Inflammatory macrophage treated with lipopolysaccharide for 4 hours (primary cell): ENCODE results near the gene RYR1.
A peak's percentile ranks its signal among the peaks of the same experiment; 100 is the strongest.
"Not testable (repeated sequence)": the region's sequence is repeated elsewhere in the genome, so short reads cannot be mapped to it uniquely, and the experiment has no call there.

ENCODE experiments used
- DNase-seq: peaks from one replicate; pipeline ENCODE4 v3.0.0-alpha.2; 2020

The RYR1 gene

DNA sequence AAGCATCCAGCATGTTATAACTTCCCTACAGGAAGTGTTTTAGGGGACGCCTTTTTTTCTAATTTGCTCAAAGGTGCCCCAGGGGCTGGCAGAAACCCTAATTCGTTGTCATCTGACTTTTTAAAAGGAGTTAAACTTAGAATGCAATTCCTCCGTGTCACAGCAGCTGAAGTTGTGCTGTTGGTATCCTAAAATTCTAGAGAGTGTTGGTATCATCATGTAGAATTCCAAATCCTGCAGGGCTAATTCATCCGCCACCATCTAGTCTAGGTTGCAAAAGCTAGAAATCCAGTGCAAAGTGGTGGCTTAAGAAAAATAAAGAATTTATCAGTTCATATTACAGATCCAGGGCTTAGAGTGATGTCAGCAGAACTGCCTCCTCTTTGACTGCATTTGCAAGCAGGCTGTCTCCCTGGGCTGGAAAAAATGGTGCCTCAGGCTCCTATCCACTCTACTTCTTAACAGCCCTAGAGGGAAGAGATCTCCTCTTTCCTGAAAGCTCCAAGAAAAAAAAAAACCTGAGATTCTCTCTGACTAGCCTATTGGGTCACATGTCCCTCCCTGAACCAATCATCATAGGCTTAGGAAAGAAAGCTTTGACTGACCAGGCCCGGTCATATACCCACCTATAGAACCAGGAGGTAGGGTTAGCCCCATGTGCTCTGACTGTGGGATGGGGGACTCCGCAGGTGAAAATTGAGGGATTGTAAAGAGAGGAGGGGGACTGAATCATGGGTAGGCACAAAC, 111.3 kb downstream of the RYR1 start:
- peak; percentile 78 for DNase-seq

DNA sequence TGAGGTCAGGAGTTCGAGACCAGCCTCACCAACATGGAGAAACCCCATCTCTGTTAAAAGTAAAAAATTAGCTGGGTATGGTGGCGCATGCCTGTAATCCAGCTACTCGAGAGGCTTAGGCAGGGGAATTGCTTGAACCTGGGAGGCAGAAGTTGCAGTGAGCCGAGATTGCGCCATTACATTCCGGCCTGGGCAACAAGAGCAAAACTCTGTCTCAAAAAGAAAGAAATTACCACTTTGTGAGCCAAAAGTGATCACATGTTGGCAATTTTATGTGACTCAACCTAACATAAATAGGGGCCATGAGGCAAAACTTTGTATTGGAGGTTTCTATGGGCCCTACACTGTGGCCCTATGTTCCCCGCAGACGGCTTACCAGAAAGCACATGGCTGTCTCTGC, 112.1 kb downstream of the RYR1 start:
- DNase-seq = peak; percentile 19

DNA sequence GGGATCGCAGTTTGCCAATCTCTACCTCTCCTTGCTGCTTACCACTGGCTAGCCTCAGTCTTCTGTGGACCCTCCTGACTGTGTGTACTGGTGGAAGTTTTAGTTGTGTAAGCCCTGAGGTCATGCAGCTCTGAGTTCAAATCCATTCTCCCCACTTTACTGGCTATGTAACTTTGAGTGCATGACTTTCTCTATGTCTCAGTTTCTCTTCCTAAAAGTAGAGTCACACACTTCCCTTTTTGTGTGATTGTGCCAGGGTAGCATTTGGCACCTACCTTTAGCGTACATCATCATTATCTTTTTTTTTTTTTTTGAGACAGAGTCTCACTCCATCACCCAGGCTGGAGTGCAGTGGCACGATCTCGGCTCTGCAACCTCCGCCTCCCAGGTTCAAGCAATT, 113.9 kb downstream of the RYR1 start:
- DNase-seq = peak; percentile 73

DNA sequence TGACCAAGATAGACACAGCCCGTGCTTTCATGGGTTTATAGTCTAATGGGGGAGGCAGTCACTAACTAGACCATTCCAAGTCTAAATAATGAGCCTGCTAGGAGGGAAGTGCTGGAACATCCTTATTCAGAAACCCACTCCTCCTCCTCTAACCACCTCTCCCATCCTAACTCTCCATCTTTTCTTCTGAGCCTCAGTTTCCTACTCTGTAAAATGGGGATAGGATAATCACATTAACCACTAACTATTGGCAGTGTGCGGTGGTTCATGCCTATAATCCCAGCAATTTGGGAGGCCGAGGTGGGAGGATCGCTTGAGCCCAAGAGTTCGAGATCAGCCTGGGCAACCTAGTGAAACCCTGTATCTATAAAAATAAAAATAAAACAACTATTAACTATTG, 115.6 kb downstream of the RYR1 start:
- DNase-seq = no peak

DNA sequence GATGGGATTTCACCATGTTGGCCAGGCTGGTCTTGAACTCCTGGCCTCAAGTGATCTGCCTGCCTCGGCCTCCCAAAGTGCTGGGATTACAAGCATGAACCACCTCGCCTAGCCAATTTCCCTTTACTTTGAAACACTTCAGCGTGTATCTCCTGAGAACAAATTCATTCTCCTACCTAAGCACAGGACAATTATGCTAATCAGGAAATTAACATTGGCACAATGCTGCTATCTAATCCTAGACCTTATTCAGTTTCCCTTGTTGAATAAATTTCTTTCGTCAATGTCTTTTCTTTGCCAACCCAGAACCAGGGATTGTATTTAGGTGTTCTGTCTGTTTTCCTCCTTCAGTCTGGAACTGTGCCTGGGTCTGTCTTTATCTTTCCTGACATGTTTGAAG, 116.5 kb downstream of the RYR1 start:
- no peak for DNase-seq

DNA sequence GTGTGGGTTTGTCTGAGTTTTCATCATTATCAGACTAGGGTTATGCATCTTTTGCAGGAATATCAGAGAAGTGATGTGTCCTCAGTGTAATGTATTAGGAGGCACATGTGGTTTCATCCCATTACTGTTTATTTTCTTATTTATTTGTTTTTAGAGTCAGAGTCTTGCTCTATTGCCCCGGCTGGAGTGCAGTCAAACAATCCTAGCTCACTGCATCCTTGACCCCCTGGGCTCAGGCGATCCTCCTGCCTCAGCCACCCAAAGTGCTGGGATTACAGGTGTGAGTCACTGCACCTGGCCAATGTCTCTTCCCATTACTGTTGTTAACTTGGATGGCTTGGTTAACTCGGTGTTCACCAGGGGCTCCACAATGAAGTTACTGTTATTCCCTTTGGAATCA, 116.9 kb downstream of the RYR1 start:
- no peak for DNase-seq

DNA sequence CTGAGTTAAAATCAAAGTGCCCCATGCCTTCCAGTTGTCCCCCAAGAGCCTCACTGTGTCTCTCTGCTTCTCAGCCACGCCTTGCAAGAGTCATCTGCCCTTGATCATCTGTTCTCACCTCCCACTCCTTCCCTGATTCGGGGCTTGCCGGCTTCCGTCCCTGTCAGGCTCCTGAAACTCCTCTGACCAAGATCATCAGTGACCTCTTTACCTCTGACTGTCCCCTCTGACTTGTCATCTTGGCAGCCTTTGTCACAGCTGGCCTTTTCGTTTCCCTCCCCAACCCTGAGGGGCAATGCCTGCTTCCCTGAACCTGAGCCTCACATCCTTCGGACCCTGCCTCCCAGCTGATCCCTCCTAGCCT, 117.9 kb downstream of the RYR1 start:
- DNase-seq = peak; percentile 65

DNA sequence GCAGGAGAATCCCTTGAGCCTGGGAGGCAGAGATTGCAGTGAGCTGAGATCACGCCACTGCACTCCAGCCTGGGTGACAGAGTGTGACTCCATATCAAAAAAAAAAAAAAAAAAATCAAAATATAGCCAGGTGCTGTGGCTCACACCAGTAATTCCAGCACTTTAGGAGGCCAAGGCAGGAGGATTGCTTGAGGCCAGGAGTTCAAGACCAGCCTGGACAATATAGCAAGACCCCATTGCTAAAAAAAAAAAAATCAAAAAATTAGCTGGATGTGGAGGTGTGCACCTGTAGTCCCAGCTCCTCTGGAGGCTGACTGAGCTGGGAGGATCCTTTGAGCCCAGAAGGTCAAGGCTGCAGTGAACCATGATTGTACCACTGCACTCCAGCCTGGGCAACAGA, 119.7 kb downstream of the RYR1 start:
- not testable (repeated sequence) for DNase-seq

DNA sequence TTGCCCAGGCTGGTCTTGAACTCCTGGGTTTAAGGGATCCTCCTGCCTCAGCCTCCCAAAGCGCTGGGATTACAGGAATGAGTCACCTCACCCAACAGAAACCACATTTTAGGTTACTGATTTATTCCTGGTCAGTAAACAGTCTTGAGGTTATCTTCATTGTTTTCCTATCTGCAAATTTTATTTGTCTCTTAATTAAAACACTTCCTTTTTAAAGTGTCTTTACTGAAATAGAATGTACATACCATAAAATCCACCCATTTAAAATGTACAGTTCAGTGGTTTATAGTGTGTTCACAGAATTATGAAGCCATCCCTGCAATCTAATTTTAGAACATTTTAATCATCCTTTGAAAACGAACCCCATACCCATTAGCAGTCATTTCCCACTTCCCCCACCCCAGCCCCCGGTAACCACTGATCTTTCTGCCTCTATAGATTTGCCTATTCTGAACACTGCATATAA, 121.2 kb downstream of the RYR1 start:
- DNase-seq = no peak

DNA sequence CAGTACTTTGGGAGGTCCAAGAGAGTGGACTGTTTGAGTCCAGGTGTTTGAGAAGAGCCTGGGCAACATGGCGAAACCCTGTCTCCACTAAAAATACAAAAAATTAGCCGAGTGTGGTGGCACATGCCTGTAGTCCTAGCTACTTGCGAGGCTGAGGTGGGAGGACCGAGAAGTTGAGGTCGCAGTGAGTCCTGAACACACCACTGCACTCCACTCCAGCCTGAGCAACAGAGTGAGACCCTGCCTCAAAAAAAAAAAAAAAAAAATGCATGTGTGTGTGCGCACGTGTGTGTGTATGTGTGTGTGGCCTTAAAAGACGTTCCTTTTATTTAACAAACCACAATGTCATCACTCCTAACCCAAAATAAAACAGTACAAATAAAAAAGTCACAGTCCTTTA, 121.7 kb downstream of the RYR1 start:
- no peak for DNase-seq

DNA sequence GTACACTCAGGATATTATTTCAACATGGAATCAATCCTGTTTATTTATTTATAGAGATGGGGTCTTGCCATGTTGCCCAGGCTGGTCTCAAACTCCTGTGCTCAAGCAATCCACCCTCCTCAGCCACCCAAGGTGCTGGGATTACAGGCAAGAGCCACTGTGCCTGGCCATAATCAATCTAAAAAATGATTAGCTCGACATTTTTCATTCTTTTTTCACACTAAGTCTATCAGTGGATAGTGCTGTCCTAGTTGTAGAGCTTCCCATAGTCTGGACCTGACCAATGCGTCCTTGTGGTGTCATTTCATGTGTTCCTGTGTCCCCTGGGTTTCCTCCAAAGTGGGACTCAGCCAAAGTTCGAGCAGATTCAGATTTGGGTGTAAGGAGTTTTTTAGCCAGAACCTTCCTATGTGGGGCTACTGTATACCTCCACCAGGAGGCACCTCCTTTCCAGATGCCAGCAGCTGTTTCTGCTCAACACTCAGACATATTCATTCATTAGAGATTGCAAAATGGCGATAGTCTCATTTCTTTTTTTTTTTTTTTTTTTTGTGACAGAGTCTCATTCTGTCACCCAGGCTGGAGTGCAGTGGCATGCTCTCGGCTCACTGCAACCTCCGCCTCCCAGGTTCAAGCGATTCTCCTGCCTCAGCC, 123.2 kb downstream of the RYR1 start:
- peak; percentile 25 for DNase-seq

DNA sequence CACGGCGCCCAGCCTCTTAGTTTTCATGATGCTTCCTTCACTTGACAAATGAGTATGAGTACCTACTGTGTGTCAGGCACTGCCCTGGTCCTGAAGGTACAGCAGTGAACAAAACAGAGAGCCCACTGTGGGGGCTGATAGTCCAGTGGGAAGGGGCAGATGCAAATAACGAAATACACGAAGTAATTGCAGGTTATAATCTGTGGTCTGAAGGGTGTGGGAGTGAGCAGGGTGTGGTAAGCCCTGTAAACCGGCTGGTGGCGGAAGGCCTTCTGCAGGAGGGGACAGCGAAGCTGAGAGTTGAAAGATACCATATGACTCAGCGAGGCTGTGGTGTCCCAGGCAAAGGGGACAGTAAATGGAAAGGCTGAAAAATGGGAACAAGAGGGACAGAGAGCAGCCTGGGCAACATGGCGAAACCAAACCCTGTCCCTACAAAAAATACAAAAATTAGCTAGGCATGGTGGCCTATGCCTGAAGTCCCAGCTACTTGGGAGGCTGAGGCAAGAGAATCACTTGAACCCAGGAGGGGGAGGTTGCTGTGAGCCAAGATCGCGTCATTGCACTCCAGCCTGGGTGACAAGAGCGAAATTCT, 123.8 kb downstream of the RYR1 start:
- peak; percentile 78 for DNase-seq

DNA sequence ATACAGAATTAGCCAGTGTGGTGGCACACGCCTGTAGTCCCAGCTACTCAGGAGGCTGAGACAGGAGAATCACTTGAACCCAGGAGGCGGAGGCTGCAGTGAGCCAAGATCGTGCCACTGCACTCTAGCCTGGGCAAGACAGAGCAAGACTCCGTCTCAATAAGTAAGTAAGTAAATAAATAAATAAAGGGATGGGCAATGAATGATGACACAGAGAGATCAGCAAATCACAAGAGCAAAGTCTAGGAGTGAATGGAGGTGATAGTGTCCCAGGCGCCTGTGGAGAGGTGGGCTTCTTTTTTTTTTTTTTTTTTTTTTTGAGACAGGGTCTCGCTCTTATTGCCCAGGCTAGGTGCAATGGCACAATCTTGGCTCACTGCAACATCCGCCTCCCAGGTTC, 125.4 kb downstream of the RYR1 start:
- DNase-seq = not testable (repeated sequence)

DNA sequence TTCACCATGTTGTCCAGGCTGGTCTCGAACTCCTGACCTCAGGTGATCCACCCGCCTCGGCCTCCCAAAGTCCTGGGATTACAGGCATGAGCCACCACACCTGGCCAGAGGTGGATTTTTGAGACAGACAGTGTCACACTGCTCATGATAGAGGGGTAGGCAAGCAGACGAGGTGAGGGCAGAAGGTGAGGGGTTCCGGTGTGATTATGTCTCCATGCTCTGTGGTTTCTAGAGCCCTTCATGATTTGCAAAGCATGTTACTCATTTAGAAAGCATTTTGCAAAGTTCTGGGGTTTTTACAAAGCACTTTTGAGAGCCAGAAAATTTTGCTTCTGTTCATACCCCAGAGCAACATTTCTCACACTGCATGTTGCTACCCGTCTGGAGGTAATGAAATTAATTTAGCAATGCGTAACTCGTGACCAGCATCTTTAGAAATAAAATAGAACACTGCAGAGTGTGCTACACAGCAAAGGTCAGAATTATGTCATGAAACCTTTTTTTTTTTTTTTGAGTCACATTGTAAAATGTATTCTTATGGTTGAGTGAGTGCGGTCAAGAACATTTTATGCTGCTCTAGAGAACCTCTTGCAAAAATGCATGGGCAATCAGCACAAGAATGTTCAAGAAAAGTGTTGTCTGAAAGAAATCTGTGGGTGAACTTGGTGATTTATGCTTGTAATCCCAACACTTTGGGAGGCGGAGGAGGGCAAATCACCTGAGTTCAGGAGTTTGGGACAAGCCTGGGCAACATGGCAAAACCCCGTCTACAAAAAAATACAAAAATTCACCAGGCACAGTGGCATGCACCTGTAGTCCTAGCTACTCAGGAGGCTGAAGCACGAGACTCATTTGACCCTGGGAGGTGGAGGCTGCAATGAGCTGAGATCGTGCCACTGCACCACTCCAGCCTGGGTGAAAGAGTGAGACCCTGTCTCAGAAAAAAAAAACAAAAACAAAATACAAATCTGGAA, 126.2 kb downstream of the RYR1 start:
- DNase-seq = peak; percentile 35

DNA sequence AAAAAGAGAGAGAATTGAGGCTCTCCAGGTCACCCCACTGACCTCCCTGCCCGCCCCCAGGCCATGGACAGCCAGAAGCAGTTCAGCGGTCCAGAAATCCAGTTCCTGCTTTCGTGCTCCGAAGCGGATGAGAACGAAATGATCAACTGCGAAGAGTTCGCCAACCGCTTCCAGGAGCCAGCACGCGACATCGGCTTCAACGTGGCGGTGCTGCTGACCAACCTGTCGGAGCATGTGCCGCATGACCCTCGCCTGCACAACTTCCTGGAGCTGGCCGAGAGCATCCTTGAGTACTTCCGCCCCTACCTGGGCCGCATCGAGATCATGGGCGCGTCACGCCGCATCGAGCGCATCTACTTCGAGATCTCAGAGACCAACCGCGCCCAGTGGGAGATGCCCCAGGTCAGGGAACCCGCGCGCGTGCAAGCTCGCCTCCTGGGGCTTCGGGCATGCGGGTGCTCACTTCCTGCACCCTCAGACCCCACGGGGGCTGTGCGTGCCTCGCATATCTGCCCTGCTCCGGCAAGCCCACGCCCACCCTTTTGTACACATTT, 127.6 kb downstream of the RYR1 start:
- no peak for DNase-seq

DNA sequence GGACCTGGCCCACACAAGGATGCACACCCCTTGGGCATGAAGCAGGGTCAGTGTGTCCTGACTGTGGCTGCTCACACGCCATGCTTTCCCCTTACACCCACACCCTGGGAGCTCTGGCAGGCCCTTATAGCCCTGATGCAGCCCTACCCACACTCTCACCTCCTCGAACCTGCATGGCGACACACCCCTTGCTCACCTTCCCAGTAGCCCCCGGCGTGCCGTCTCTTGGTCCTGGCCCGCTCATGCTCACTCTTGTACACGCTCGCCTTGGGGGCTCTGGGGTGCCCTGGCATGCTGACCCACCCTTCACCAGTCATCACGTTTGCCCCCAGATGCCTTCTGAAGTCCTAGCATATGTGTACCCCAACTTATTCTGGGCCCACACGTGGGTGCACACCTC, 128.2 kb downstream of the RYR1 start:
- no peak for DNase-seq

DNA sequence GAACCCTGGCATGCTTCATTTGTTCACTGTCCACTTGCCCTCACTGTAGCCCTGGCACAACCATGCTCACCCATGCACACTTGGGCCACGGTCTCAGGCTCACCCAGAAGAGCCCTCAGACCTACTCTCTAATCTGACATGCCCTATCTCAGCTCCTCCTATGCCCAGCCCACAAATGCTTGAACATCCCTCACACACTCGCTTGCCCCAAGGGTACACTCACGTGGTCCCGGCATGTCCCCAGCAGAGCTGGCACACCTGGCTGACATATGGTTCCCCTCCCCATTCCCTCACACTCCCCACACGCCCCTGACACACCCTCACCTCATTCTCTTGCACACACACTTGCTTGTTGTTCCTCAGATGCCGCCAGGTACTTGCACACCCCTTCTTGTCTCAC, 128.6 kb downstream of the RYR1 start:
- no peak for DNase-seq

DNA sequence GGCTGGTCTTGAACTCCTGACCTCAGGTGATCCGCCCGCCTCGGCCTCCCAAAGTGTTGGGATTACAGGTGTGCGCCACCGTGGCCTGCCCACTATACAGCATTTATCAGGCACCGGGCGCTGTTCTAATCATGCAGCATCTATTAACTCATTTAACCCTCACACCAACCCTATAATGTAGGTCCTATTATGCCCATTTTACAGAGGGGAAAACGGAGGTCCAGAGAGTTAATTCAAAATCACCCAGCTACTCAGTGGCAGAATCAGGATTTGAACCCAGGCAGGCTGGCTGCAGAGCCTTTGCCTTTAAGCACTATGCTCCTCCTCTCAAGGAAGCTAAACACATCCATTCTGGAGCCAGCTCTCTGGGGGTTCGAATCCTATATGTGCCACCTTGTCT, 130.0 kb downstream of the RYR1 start:
- no peak for DNase-seq

DNA sequence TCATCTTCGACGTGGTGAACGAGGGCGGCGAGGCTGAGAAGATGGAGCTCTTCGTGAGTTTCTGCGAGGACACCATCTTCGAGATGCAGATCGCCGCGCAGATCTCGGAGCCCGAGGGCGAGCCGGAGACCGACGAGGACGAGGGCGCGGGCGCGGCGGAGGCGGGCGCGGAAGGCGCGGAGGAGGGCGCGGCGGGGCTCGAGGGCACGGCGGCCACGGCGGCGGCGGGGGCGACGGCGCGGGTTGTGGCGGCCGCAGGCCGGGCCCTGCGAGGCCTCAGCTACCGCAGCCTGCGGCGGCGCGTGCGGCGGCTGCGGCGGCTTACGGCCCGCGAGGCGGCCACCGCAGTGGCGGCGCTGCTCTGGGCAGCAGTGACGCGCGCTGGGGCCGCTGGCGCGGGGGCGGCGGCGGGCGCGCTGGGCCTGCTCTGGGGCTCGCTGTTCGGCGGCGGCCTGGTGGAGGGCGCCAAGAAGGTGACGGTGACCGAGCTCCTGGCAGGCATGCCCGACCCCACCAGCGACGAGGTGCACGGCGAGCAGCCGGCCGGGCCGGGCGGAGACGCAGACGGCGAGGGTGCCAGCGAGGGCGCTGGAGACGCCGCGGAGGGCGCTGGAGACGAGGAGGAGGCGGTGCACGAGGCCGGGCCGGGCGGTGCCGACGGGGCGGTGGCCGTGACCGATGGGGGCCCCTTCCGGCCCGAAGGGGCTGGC, 131.6 kb downstream of the RYR1 start:
- peak; percentile 23 for DNase-seq

DNA sequence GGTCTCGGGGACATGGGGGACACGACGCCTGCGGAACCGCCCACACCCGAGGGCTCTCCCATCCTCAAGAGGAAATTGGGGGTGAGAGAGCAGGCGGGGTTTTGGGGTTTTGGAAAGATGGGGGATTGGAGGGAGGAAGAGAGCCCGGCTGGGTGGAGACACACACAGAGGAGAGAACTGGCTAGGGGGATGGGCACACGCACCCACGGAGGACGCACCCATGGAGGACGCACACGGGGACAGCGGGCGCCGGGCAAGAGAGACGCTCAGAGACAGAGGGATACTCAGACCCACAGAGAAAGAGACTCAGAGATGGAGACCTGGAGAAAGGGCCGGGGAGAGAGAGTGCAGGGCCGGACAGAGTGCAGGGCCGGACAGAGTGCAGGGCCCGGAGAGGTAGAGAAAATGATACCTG, 132.2 kb downstream of the RYR1 start:
- DNase-seq = no peak

DNA sequence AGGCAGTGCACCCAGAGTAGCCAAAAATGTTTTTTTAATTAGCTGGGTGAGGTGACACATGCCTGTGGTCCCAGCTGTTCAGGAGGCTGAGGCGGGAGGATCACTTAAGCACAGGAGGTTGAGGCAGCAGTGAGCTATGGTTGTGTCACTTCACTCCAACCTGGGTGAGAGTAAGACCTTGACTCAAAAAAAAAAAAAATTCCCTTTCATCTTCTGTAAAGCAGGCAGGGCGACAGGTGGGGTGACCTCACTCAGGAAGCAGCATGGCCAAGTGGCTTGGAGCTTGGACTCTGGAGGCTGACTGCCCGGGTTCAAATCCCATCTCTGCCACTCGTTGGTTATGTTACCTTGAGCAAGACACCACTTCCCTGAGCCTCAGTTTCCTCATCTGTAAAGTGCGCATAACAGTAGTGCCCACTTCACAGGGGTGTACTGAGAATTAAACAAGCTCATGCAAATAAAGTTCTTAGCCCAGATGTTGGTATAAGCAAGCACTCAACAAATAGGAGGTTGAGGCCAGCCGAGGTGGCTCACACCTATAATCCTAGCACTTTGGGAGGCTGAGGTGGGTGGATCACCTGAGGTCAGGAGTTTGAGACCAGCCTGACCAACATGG, 136.0 kb downstream of the RYR1 start:
- no peak for DNase-seq

DNA sequence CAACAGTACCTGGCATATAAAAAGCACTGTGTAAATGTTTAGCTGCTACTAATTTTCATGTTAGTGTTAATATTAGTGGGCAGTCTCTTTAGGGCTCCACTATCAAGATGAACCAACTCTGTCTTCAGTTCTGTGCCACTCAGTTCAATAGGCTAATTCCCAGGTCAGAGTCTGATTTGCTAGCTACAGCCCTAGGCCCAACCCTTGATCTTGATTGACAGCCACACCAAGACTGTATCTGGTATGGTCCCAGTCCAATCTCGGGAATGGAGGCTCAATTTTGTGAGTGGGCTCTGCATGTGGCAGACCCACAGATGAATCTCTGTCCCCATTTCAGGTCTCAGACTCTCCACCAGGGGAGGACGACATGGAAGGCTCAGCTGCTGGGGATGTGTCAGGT, 138.2 kb downstream of the RYR1 start:
- no peak for DNase-seq
